RCC 7860 (cell line): Measurements from ENCODE around the gene WBP1L.

Source experiments
- DNase-seq: peaks from one replicate; pipeline ENCODE4 v3.0.0-alpha.2; 2015; ENCODE audit warnings: low spot score
- FAIRE-seq: peaks from 2 replicates; lab custom pipeline; 2012; peaks lifted over from hg19 to GRCh38; lab: Jason Lieb, UNC

WBP1L gene

GRCh38 chr10:102777711-102778453 lies 34.1 kb downstream of the WBP1L start:
- FAIRE-seq: no peak
- no peak for DNase-seq

GRCh38 chr10:102778781-102779180 lies 35.0 kb downstream of the WBP1L start:
- FAIRE-seq (no peak), DNase-seq (no peak)

- FAIRE-seq (no peak), DNase-seq (no peak)
Measured at GRCh38 chr10:102779680-102780526, 36.2 kb downstream of the WBP1L start.

GRCh38 chr10:102780527-102780808 lies 36.7 kb downstream of the WBP1L start:
- FAIRE-seq: no peak
- no peak for DNase-seq

GRCh38 chr10:102781090-102781920 lies 37.6 kb downstream of the WBP1L start:
- FAIRE-seq (no peak), DNase-seq (no peak)

GRCh38 chr10:102781921-102782557 lies 38.3 kb downstream of the WBP1L start:
- FAIRE-seq (no peak), DNase-seq (no peak)

GRCh38 chr10:102782673-102783551 lies 39.2 kb downstream of the WBP1L start:
- FAIRE-seq (no peak), DNase-seq (no peak)

GRCh38 chr10:102783568-102783967 lies 39.8 kb downstream of the WBP1L start:
- DNase-seq: no peak
- no peak for FAIRE-seq

- FAIRE-seq: no peak
Measured at GRCh38 chr10:102785818-102786217, 42.1 kb downstream of the WBP1L start.

GRCh38 chr10:102791754-102792395 lies 48.1 kb downstream of the WBP1L start:
- FAIRE-seq: no peak
- DNase-seq: no peak

More at GRCh38 chr10:102785818-102786217, 42.1 kb downstream of the WBP1L start:
- DNase-seq: no peak

- DNase-seq (no peak), FAIRE-seq (no peak)
Measured at GRCh38 chr10:102795453-102796406, 52.0 kb downstream of the WBP1L start.

GRCh38 chr10:102796407-102797176 lies 52.8 kb downstream of the WBP1L start:
- FAIRE-seq (no peak), DNase-seq (no peak)

- FAIRE-seq: no peak
- DNase-seq: no peak
Measured at GRCh38 chr10:102799691-102800471, 56.1 kb downstream of the WBP1L start.

GRCh38 chr10:102800611-102801335 lies 57.0 kb downstream of the WBP1L start:
- no peak for FAIRE-seq
- no peak for DNase-seq

GRCh38 chr10:102801496-102801895 lies 57.7 kb downstream of the WBP1L start:
- DNase-seq (no peak), FAIRE-seq (no peak)

GRCh38 chr10:102801978-102802377 lies 58.2 kb downstream of the WBP1L start:
- FAIRE-seq: no peak
- no peak for DNase-seq
